Ovary (tissue), 9 donors: ENCODE results near the gene ATG16L2. TPM values are rescaled to one million over a fixed set of nuclear protein-coding genes. Genes with fewer than 3 reads are reported as not detected.

Experiments
- DNase-seq, 5 donors: peaks; one replicate each; pipeline ENCODE4 v3.0.0-alpha.2; 2019 to 2020
- H3K27ac ChIP-seq, 2 donors: fragments of 200-600 bp; one replicate each; pipeline versions ENCODE4 v1.5.1 to v1.8.0; 2019 to 2022
- H3K27me3 ChIP-seq: fragments of 200-600 bp; one replicate; pipeline ENCODE4 v1.8.0; 2022
- H3K36me3 ChIP-seq: fragments of 200-600 bp; sonication (generic); one replicate; pipeline ENCODE4 v1.5.1; 2019
- H3K4me1 ChIP-seq: one replicate; pipeline ENCODE4 v1.8.1; 2013; ENCODE audit warnings: mild to moderate bottlenecking, moderate library complexity; ENCODE audit not compliant: insufficient read depth
- H3K4me3 ChIP-seq: fragments of 200-600 bp; sonication (generic); one replicate; pipeline ENCODE4 v1.5.1; 2017
- H3K9me3 ChIP-seq, 2 donors: fragments of 200-600 bp in 1 of 2; sonication (generic) in 1 of 2; one replicate each; pipeline versions ENCODE4 v1.5.1 to v1.8.1; 2013 to 2019; ENCODE audit warnings: mild to moderate bottlenecking in 1 of 2, moderate library complexity in 1 of 2
- CTCF ChIP-seq, 3 donors: fragments of 450-650 bp in 2 of 3; fragments of 200-600 bp in 1 of 3; IDR thresholded peaks; one replicate each; pipeline versions ENCODE4 v1.5.1 to v1.8.0; 2016 to 2022; ENCODE audit warnings: antibody characterized with exemption in 3 of 3, mild to moderate bottlenecking in 1 of 3
- EP300 ChIP-seq: sonication (generic); formaldehyde crosslinking; IDR thresholded peaks from one replicate; pipeline ENCODE4 v1.6.1; 2017; ENCODE audit warnings: antibody characterized with exemption
- POLR2A ChIP-seq: fragments of 450-650 bp; IDR thresholded peaks from one replicate; pipeline ENCODE4 v1.6.1; 2017; ENCODE audit warnings: antibody characterized with exemption, mild to moderate bottlenecking, moderate library complexity
- WGBS, 3 donors: extraction: QIAGEN DNeasy Blood & Tissue Kit in 1 of 3; methylation state at CpG; one replicate each; pipeline versions ENCODE4 v1.1.5 to v1.1.7; 2013 to 2017; 5-methylcytosine and 5-hydroxymethylcytosine counted together
- intact Hi-C, 4 donors: fragments of 100-400 bp; cut with DNase I; formaldehyde crosslinking; loops; one replicate each; pipeline versions ENCODE4 v1.11.0 to v1.15.1; 2022 to 2023
- polyA plus RNA-seq, 2 donors: library from polyadenylated mRNA; stranded (reverse); fragments of 200-250 nt in 1 of 2; fragments of 350-450 nt in 1 of 2; fragmentation: Illumina TruSeq in 1 of 2; extraction: RNeasy Lipid Tissue Mini Kit (QIAGEN cat#74804) in 1 of 2; gene quantifications; one replicate each; pipeline ENCODE4 v1.2.3, GENCODE V29; 2013 to 2014
- total RNA-seq, 7 donors: library from RNA; depleted of rRNA in 2 of 7; stranded (reverse); fragments of >200 nt in 2 of 7; fragmentation: NEBNext Ultra II Directional in 3 of 7; extraction: Animal tissue kit (Norgen Biotek cat#: 25700) in 3 of 7; gene quantifications; one replicate each; pipeline versions ENCODE4 v1.1.0 to v1.2.4, GENCODE V29; 2016 to 2023
- donor health status: DM: no; HTN: no; CAD: no; lungs with moderate emphysema.
- donor health status: DM: no; HTN: no; CAD: no.
- donor health status: Bipolar disorder and iron deficiency.
- donor health status: DM: yes; HTN: yes; CAD: no.
- donor health status: DM: no; HTN: no; CAD: no.
- donor health status: DM: yes; HTN: yes; CAD: no.

The ATG16L2 gene
- total and polyA plus RNA-seq, 9 donors = 21.8 to 42.3 (median 30.3) TPM

- peaks cover 5% of the 10 kb centered on the region for H3K4me1 ChIP-seq
- 29 to 57% (median 36%) methylated on average over 34 to 50 of the region's 50 CpGs for WGBS, 3 donors
- H3K27ac ChIP-seq = peak overlapping the region; percentile 5 to 76
- intact Hi-C loops = no loop called here
- peak in 3 of 5 donors; percentile 19 to 55 (median 49) for DNase-seq
- TF ChIP-seq POLR2A (no peak), CTCF (IDR thresholded peaks at IDR 0.05) (no peak), EP300 (no peak)
- H3K9me3 ChIP-seq = no peaks in the 10 kb centered on the region
- H3K4me3 ChIP-seq = peak overlapping the region; percentile 41
- no peaks in the 10 kb centered on the region for H3K27me3 ChIP-seq
- H3K36me3 ChIP-seq = no peaks in the 10 kb centered on the region
These were observed 7.2 kb downstream of the ATG16L2 start for GRCh38 chr11:72821221-72821919.

- intact Hi-C loops = no loop called here
- H3K27me3 ChIP-seq = no peaks in the 10 kb centered on the region
- TF ChIP-seq POLR2A (no peak), CTCF (IDR thresholded peaks at IDR 0.05) (peak; percentile 26 to 75 (median 65))
- peak; percentile 92 to 97 (median 95) for DNase-seq
- H3K36me3 ChIP-seq = no peaks in the 10 kb centered on the region
- H3K9me3 ChIP-seq = no peaks in the 10 kb centered on the region
- WGBS, 3 donors = 4 to 5% (median 5%) methylated on average over 44 to 82 of the region's 82 CpGs
- H3K4me3 ChIP-seq = peak overlapping the region; percentile 41
- H3K27ac ChIP-seq = peak overlapping the region; percentile 5 to 76
- H3K4me1 ChIP-seq = peaks cover 5% of the 10 kb centered on the region
These were observed 7.9 kb downstream of the ATG16L2 start for GRCh38 chr11:72821920-72822799.

GRCh38 chr11:72823105-72823804 lies 9.0 kb downstream of the ATG16L2 start:
- Histone ChIP-seq H3K4me1 (peaks cover 7% of the 10 kb centered on the region), H3K27ac (peak overlapping the region in 1 of 2 donors; percentile 45), H3K27me3 (no peaks in the 10 kb centered on the region), H3K4me3 (no peak overlapping the region), H3K9me3 (no peaks in the 10 kb centered on the region), H3K36me3 (no peaks in the 10 kb centered on the region)
- DNase-seq = peak in 4 of 5 donors; percentile 33 to 47 (median 40)
- 89 to 92% (median 89%) methylated on average over 9 of the region's 9 CpGs for WGBS, 3 donors
- intact Hi-C loops = no loop called here
- TF ChIP-seq POLR2A (no peak), EP300 (no peak), CTCF (IDR thresholded peaks at IDR 0.05) (no peak)

- no peak for TF ChIP-seq POLR2A
- TF ChIP-seq EP300 = no peak
- no peak for TF ChIP-seq CTCF (IDR thresholded peaks at IDR 0.05)
- no peak overlapping the region for H3K27ac ChIP-seq
These were observed 9.8 kb downstream of the ATG16L2 start for GRCh38 chr11:72824020-72824419.

More at GRCh38 chr11:72824020-72824419, 9.8 kb downstream of the ATG16L2 start:
- peak in 1 of 5 donors; percentile 30 for DNase-seq
- intact Hi-C loops = no loop called here
- H3K4me3 ChIP-seq = no peak overlapping the region
- 72 to 82% (median 73%) methylated on average over 7 of the region's 7 CpGs for whole genome bisulfite sequencing, 3 donors
- H3K9me3 ChIP-seq = no peaks in the 10 kb centered on the region
- peaks cover 7% of the 10 kb centered on the region for H3K4me1 ChIP-seq
- H3K27me3 ChIP-seq = no peaks in the 10 kb centered on the region
- no peaks in the 10 kb centered on the region for H3K36me3 ChIP-seq
